SK-N-SH (cell line): ENCODE results near the gene FAM153A. TPM values are rescaled to one million over a fixed set of nuclear protein-coding genes. Genes with fewer than 3 reads are reported as not detected.
"Not testable (repeated sequence)": the region's sequence is repeated elsewhere in the genome, so short reads cannot be mapped to it uniquely, and the experiment has no call there.

ENCODE experiments used
- CTCF ChIA-PET: fragments of 300-600, 350-600 bp; formaldehyde crosslinking; extraction: SDS; loops from one replicate; lab custom pipeline; 2021; lab: Yijun Ruan, JAX
- POLR2A ChIA-PET: fragments of 350-600 bp; sonication (Branson Sonifier 250); formaldehyde crosslinking; extraction: SDS; loops from one replicate; lab custom pipeline; 2020; ENCODE audit warnings: antibody characterized with exemption, inconsistent platforms; lab: Yijun Ruan, JAX
- DNase-seq: peaks from one replicate; pipeline ENCODE4 v3.0.0; 2012
- H2AFZ ChIP-seq: fragments of 200-600 bp; sonication (generic); 2 replicates; pipeline ENCODE4 v1.8.1; 2016; ENCODE audit warnings: antibody characterized with exemption, mild to moderate bottlenecking, low read depth
- H3F3A ChIP-seq: fragments of 200-600 bp; sonication (generic); replicated peaks from 2 replicates; pipeline ENCODE3; 2016; ENCODE audit warnings: antibody characterized with exemption, mild to moderate bottlenecking; ENCODE audit not compliant: insufficient read depth
- H3K27ac ChIP-seq, 2 experiments: fragments of 200-500 bp in 1 of 2; fragments of 200-600 bp in 1 of 2; sonication (Bioruptor generic) in 1 of 2; sonication (generic), shearing (Covaris generic) in 1 of 2; 2 replicates each; pipeline versions ENCODE4 v1.5.1 to v1.6.1; 2014 to 2016; ENCODE audit warnings: low read depth in 2 of 2, inconsistent platforms in 1 of 2, low read length in 1 of 2, mild to moderate bottlenecking in 1 of 2, mixed read lengths in 1 of 2
- H3K27me3 ChIP-seq: fragments of 200-600 bp; sonication (generic), shearing (Covaris generic); 2 replicates; pipeline ENCODE4 v1.6.1; 2016; ENCODE audit warnings: mixed run types; ENCODE audit not compliant: insufficient read depth
- H3K36me3 ChIP-seq, 2 experiments: fragments of 200-500 bp in 1 of 2; fragments of 200-600 bp in 1 of 2; sonication (Bioruptor generic) in 1 of 2; sonication (generic) in 1 of 2; replicated peaks in 1 of 2; 2 replicates each; pipeline versions ENCODE3 to v1.5.1; 2014 to 2016; ENCODE audit warnings: low read length in 1 of 2, mild to moderate bottlenecking in 1 of 2; ENCODE audit not compliant: insufficient read depth in 2 of 2, control insufficient read depth in 1 of 2
- H3K4me1 ChIP-seq, 2 experiments: fragments of 200-500 bp in 1 of 2; fragments of 200-600 bp in 1 of 2; sonication (Bioruptor generic) in 1 of 2; sonication (generic), shearing (Covaris generic) in 1 of 2; 2 replicates each; pipeline versions ENCODE4 v1.5.1 to v1.6.1; 2014 to 2016; ENCODE audit warnings: low read depth in 1 of 2, low read length in 1 of 2, mixed run types in 1 of 2; ENCODE audit not compliant: insufficient read depth in 2 of 2, control insufficient read depth in 1 of 2
- H3K4me2 ChIP-seq: fragments of 200-600 bp; sonication (generic), shearing (Covaris generic); 2 replicates; pipeline ENCODE4 v1.6.1; 2017; ENCODE audit warnings: mixed run types
- H3K4me3 ChIP-seq, 2 experiments: fragments of 200-500 bp in 1 of 2; fragments of 200-600 bp in 1 of 2; sonication (Bioruptor generic) in 1 of 2; sonication (generic), shearing (Covaris generic) in 1 of 2; 2 replicates each; pipeline versions ENCODE4 v1.5.1 to v1.8.1; 2014 to 2016; ENCODE audit warnings: low read depth in 2 of 2, inconsistent platforms in 1 of 2, low read length in 1 of 2, mild to moderate bottlenecking in 1 of 2, mixed read lengths in 1 of 2, moderate library complexity in 1 of 2
- H3K79me2 ChIP-seq: fragments of 200-600 bp; sonication (generic); 2 replicates; pipeline ENCODE4 v1.8.1; 2017; ENCODE audit warnings: mild to moderate bottlenecking; ENCODE audit not compliant: insufficient read depth
- H3K9ac ChIP-seq: fragments of 200-600 bp; sonication (generic); 2 replicates; pipeline ENCODE4 v1.6.1; 2017; ENCODE audit warnings: mixed run types
- H3K9me2 ChIP-seq: fragments of 200-600 bp; sonication (generic); 2 replicates; pipeline ENCODE4 v1.6.1; 2017; ENCODE audit warnings: mixed run types
- H3K9me3 ChIP-seq: fragments of 200-600 bp; sonication (generic); 2 replicates; pipeline ENCODE4 v1.6.1; 2017; ENCODE audit warnings: mixed run types, mild to moderate bottlenecking, moderate library complexity
- H4K20me1 ChIP-seq: fragments of 200-600 bp; sonication (generic); 2 replicates; pipeline ENCODE4 v1.6.1; 2017; ENCODE audit warnings: mild to moderate bottlenecking, mixed run types; ENCODE audit not compliant: insufficient read depth
- whole genome bisulfite sequencing: methylation state at CpG from one replicate; pipeline ENCODE4 v1.1.6; 2017; ENCODE audit warnings: low lambda C conversion rate; 5-methylcytosine and 5-hydroxymethylcytosine counted together
- polyA plus RNA-seq, 3 experiments: library from polyadenylated mRNA; depleted of rRNA; stranded (reverse); fragments of >200 nt; gene quantifications; 2 replicates each; pipeline ENCODE4 v1.2.3, GENCODE V29; 2012

Gene FAM153A
- polyA plus RNA-seq, 1 of the 3 experiments (the other 2 are of a cell fraction), result not detected

- H4K20me1 ChIP-seq, POLR2A ChIA-PET, H3K9ac ChIP-seq: not testable (repeated sequence)
Observed at GRCh38 chr5:177812814-177813425, 30.2 kb upstream of the FAM153A start.

GRCh38 chr5:177812160-177812743, 29.6 kb upstream of the FAM153A start:
- H2AFZ ChIP-seq, POLR2A ChIA-PET, H3K9me3 ChIP-seq, H3F3A ChIP-seq, H3K4me1 ChIP-seq, H3K27ac ChIP-seq, H3K27me3 ChIP-seq, H3K4me3 ChIP-seq, H3K4me2 ChIP-seq, H3K79me2 ChIP-seq, H4K20me1 ChIP-seq, H3K9ac ChIP-seq, H3K36me3 ChIP-seq, DNase-seq, CTCF ChIA-PET, H3K9me2 ChIP-seq: not testable (repeated sequence)
- WGBS, result 39% methylated on average over 2 of the region's 6 CpGs

More at GRCh38 chr5:177812814-177813425, 30.2 kb upstream of the FAM153A start:
- H3K4me1 ChIP-seq, H3F3A ChIP-seq, H3K27me3 ChIP-seq, CTCF ChIA-PET, H3K4me3 ChIP-seq, H2AFZ ChIP-seq, H3K4me2 ChIP-seq, DNase-seq, H3K36me3 ChIP-seq, H3K9me3 ChIP-seq, H3K79me2 ChIP-seq, H3K27ac ChIP-seq, H3K9me2 ChIP-seq: not testable (repeated sequence)
- no CpG with 5 or more reads among the region's 2 CpGs for WGBS

DNA sequence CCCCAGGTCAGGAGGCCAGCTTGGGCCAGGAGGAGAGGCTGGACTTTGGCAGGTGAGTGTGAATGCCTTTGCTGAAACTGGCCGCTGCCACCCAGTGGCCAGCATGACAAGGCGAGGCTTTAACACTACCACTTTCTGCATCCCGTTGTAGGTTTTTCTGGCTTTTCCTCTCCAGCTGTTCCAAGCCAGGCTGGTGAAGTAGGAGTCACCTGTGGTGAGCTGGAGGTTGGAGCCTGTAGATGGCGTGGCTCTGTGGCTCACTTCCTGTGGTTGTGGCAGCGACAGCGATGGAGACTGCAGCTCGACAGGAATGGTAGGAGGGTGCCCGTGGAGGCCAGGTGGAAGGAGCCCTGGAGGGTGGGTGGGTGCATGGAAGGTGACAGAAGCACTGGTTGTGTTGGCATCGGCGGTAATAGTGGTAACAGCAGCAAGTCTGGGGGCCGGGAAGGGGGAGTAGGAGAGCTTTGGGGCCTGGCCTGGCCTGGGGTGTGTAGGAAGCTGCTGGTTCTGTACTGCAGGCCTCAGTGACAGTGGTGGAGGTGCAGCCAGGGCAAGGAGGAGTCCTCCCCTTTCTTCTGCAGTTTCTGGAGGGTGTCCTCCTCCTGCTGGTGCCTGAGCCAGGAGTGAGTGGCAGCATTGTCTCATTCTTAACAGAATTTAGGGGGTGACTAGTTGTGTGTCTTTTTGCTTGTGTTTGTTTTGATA, 26.7 kb upstream of the FAM153A start:
- H3K79me2 ChIP-seq, H4K20me1 ChIP-seq, H3F3A ChIP-seq, CTCF ChIA-PET, H3K27me3 ChIP-seq, H3K4me2 ChIP-seq, H3K9me2 ChIP-seq, POLR2A ChIA-PET, H3K36me3 ChIP-seq, H3K4me1 ChIP-seq, H2AFZ ChIP-seq, H3K9ac ChIP-seq, DNase-seq, H3K4me3 ChIP-seq, H3K27ac ChIP-seq, H3K9me3 ChIP-seq: not testable (repeated sequence)
- WGBS, result no CpG with 5 or more reads among the region's 11 CpGs

GRCh38 chr5:177808420-177808819, 25.7 kb upstream of the FAM153A start:
- H3K79me2 ChIP-seq, CTCF ChIA-PET, H3K4me1 ChIP-seq, DNase-seq, H3F3A ChIP-seq, H3K4me2 ChIP-seq, H3K4me3 ChIP-seq, H3K27ac ChIP-seq, H3K9ac ChIP-seq, H3K27me3 ChIP-seq, H4K20me1 ChIP-seq, H3K9me3 ChIP-seq, H3K36me3 ChIP-seq, POLR2A ChIA-PET, H3K9me2 ChIP-seq, H2AFZ ChIP-seq: not testable (repeated sequence)
- no CpG with 5 or more reads among the region's 12 CpGs for WGBS

DNA sequence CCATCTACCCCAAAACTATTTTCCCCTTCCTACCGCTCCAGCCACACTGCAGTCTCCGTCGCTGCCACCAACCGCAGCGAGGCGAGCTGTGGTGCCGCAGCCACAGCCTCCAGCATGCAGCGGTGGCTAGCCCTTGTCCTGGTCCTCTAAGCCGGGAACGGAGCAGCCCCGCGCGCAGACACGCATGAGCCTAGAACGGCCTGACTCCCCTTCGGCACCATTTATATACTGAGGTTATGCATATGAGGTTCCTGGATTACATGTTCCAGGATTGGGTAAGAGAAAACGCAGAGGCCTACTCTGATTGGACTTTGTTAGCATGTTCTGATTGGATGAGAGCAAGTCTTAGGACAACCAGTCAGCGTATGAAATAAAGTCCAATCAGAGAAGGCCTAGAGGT, 24.6 kb upstream of the FAM153A start:
- H3K27me3 ChIP-seq, H3K9ac ChIP-seq, H3K4me3 ChIP-seq, DNase-seq, H3K9me3 ChIP-seq, H3K4me1 ChIP-seq, H3K9me2 ChIP-seq, H3K4me2 ChIP-seq, POLR2A ChIA-PET, CTCF ChIA-PET, H3K27ac ChIP-seq, H3K79me2 ChIP-seq, H2AFZ ChIP-seq, H3K36me3 ChIP-seq, H4K20me1 ChIP-seq, H3F3A ChIP-seq: not testable (repeated sequence)
- no CpG with 5 or more reads among the region's 18 CpGs for WGBS

GRCh38 chr5:177801427-177801826, 18.7 kb upstream of the FAM153A start:
- H3K79me2 ChIP-seq, H3K27me3 ChIP-seq, H2AFZ ChIP-seq, POLR2A ChIA-PET, H3K9me3 ChIP-seq, H3K4me2 ChIP-seq, H3K9ac ChIP-seq, CTCF ChIA-PET, H3F3A ChIP-seq, DNase-seq, H3K4me1 ChIP-seq, H4K20me1 ChIP-seq, H3K27ac ChIP-seq, H3K9me2 ChIP-seq, H3K36me3 ChIP-seq, H3K4me3 ChIP-seq: not testable (repeated sequence)
- 28% methylated on average over 3 of the region's 5 CpGs for WGBS
